A673 (cell line): ENCODE data around the gene ZNF189.

Experiments used
- CTCF ChIP-seq: fragments of 300-800, 200-600 bp; sonication (generic); conservative IDR thresholded peaks from 2 replicates; pipeline ENCODE4 v1.5.1; 2017; ENCODE audit warnings: low read depth, mild to moderate bottlenecking, antibody characterized with exemption, low read length, moderate library complexity, mixed read lengths
- EZH2 ChIP-seq: fragments of 200-600 bp; sonication (generic); IDR thresholded peaks from 2 replicates; pipeline ENCODE4 v1.6.1; 2017; ENCODE audit warnings: borderline replicate concordance, low read depth, mild to moderate bottlenecking, mixed read lengths, antibody characterized with exemption, low read length; ENCODE audit not compliant: poor library complexity, severe bottlenecking

GRCh38 chr9:101432171-101432570 is 33.5 kb downstream of the ZNF189 start:
- TF ChIP-seq CTCF (no peak), EZH2 (no peak)
